ENCODE measurements around the gene BMPR1B.
"Not testable (repeated sequence)": the region's sequence is repeated elsewhere in the genome, so short reads cannot be mapped to it uniquely, and the experiment has no call there.

BMPR1B gene

DNA sequence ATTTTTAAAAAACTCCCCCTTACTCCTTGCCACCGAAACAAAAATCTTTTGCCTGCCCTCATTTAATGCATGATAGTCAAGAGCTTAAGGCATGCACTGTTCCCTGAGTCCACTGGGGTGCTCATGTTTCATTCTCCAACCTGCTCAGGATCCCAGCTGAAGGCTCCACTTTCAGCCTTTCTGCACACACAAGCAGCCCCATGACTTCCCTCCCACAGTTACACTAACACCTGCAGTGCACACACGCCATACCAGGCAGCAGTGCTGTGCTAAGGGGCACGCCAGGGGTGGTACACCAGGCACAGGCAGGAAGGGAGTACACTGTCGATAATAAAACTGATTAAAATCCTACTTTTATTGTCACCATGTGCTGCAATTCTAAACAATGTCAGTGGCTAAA lies 385.2 kb downstream of the BMPR1B start:
- no peak for DNase-seq (ENCODE audit: low read depth)

DNA sequence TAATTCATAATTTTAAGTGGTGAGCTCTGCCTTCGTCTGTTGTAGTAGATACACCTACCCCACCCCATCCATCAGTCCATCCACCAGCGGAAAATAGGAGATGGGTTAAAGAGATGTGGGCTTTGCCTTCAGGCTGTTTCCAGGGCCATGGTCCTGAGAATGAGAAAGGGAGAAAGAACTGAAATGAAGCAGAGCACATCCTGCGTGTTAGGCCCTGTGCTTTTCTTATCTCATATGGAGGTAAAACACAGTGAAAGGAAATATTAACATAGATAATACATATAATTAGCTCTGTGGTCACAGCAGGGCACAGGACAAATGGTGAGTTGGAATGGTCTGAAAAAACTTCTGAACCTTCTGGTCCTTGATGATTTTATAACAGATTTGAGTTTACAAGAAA lies 393.5 kb downstream of the BMPR1B start:
- DNase-seq (ENCODE audit: low read depth), result no peak

GRCh38 chr4:95153182-95153581 lies 395.4 kb downstream of the BMPR1B start:
- DNase-seq (ENCODE audit: low read depth), result no peak

- no peak for DNase-seq (ENCODE audit: low read depth)
These were observed 398.1 kb downstream of the BMPR1B start for GRCh38 chr4:95155759-95156451.

DNA sequence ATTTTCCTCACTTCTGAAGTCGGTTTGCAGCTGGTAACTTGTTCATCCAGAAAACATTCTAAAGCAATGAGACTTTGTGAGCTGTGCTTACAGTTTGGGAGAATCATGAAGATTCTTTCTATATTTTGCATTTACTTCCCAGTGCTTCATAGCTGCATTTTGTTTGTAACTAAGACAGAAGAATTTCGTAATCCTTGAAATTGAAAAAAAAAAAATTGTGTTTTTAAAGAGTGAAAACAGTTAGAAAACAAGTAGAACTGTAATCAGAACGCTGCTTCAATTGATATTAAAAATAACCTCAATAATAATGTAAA lies 398.7 kb downstream of the BMPR1B start:
- no peak for DNase-seq (ENCODE audit: low read depth)

DNA sequence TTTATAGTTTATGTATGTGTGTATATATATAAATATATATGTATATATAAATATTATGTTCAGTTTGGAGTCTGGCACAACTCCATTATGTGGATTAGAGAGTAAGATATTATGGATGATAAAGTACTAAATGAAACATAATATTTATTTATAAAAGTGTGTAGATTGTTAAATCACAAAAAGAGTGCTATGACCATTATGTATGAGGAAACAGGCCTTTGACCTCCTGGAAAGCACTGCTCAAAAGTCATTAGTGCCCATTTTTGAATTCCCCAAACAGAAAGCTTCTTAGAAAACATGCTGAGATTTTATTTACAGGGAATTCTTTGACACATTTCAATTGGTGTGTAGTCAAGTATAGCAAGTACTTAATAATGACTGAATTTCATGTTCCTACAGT lies 399.8 kb downstream of the BMPR1B start:
- no peak for DNase-seq (ENCODE audit: low read depth)

- DNase-seq (ENCODE audit: low read depth), result no peak
These were observed 400.3 kb downstream of the BMPR1B start for GRCh38 chr4:95158045-95158444.

DNA sequence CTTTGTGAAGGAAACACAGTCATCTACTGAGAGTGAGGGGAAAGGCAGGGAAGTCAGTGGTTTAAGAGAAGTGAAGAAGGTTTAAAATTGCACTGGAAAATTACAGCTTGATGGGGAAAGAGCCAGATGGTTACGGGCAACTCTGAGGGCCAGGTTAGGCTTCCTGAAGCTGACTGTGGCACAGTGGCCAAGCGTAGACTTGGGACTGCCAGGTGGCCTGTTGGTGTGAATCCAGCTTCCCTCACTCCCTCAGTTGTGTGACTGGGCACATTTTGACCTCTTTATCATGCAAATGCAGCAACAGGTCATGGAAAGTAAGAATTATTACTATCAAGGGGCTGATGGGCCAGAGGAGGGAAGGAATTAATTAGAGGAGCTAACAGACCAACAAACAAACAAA lies 400.9 kb downstream of the BMPR1B start:
- no peak for DNase-seq (ENCODE audit: low read depth)

- DNase-seq (ENCODE audit: low read depth), result no peak
These were observed 401.6 kb downstream of the BMPR1B start for GRCh38 chr4:95159384-95159783.

DNA sequence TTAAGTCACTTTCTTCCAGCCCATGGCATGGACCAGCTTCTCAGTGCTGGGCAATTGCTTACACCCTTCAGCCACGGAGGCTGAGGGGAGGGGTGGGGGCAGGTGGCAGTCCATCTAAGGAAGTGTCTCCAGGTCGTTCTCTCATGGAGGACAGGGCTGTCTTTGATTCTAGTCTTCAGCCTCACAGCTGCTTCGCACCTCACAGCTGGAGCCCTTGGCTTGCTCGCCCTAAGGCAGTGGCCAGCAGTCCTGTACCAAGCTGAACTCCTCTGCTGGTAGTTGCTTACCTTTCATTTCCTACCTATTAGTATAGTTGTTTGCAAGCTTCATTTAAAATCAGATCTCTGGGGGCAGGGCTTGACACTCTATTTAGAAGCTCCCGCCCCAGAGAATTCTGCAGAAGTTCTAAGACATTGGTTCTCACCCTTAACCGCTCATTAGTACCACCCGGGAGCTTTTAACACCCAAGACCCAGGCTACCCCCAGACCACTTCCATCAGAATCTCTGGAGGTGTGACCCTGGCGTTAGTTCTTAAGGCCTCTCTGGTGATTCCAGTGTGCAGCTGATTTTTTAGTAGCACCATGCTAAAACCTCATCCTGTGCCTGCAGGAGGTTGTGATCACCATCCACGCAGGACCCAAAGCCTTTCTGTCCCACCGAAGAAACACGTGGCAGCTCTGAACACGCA lies 404.2 kb downstream of the BMPR1B start:
- DNase-seq (ENCODE audit: low read depth), result no peak

DNA sequence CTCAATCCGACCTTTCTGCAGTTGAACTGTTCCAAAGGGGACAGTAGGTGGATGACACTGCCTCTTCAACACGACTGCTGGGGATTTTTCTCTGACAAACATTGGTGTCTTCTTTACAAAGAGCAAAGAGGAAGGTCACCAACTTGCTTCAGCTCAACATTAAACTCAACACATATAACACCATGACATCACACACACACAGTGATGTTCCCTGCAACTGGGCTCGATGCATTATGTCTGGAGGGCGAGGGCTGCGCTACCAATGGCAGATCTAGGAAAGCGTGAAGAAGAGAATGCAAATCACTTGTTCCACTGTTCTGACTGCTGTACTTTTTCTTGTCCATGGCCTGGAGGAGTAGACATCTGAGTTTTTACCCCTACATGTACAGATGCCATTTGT lies 405.1 kb downstream of the BMPR1B start:
- DNase-seq (ENCODE audit: low read depth), result no peak

DNA sequence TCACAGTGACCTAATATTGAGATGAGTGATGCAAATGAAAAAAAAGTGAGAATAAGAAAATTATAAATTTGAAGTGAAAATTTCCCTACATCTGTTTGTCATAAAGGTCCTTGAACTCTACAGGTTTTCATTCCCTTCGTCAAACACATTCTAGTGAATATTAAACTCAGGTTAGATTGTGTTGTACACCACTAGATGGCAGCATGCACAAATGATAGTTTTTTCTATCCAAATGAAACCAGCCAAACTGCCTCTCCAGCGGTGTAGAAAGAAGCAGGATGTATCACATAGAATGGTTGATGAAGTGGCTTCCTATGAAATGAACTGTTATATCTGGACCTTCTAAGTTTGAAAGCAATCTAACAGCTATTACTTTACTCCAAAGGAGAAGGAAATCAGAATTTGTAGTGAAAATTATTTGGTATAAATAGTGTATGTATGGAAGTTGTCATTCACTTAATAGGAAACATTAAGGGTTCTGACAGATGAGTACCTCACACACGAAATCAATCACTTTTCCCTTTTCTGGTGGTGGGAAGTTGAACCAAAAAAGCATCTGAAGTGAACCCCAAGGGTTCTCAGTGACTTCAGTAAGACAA lies 408.3 kb downstream of the BMPR1B start:
- DNase-seq (ENCODE audit: low read depth), result peak; percentile 23

DNA sequence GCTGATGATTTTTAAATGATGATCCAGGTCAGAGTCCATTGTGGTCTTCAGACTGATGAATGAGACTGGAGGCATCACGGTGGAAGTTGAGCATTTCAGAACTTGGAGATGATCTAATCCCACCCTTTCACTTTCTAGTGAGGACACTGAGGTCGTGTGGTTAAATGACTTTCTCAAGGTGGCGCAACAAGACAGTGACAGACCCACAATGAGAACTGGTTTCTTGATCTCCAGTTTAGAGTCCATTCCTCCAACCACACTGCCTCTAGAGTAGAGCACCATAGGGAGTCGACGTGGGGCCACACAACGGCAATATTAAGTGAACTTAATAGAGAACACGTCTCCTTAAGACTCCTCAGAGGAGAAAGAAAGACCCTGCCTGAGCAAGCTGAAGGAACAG lies 410.1 kb downstream of the BMPR1B start:
- no peak for DNase-seq (ENCODE audit: low read depth)

DNA sequence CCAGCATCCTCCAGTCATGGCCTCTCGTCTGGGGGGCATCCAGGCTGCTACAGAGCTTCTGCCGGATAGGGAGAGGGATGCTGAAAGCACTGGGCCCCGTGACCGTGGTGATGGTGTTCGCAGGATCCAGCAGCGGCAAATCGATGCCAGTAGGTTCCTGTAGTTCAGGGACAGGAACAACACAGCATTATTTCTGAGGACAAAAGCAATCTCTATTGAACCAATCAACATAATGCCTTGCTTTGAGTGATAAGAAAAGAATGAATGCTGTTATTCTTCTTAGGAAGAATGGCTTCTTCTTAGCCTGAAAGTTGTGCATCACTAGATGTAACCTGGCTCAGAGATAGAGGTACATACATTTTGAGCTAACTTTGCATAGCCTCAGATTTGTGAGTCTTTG lies 412.4 kb downstream of the BMPR1B start:
- no peak for DNase-seq (ENCODE audit: low read depth)

DNA sequence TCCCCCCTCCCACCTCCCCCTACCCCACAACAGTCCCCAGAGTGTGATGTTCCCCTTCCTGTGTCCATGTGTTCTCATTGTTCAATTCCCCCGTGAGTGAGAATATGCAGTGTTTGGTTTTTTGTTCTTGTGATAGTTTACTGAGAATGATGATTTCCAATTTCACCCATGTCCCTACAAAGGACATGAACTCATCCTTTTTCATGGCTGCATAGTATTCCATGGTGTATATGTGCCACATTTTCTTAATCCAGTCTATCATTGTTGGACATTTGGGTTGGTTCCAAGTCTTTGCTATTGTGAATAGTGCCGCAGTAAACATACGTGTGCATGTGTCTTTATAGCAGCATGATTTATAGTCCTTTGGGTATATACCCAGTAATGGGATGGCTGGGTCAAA lies 413.6 kb downstream of the BMPR1B start:
- not testable (repeated sequence) for DNase-seq (ENCODE audit: low read depth)

DNA sequence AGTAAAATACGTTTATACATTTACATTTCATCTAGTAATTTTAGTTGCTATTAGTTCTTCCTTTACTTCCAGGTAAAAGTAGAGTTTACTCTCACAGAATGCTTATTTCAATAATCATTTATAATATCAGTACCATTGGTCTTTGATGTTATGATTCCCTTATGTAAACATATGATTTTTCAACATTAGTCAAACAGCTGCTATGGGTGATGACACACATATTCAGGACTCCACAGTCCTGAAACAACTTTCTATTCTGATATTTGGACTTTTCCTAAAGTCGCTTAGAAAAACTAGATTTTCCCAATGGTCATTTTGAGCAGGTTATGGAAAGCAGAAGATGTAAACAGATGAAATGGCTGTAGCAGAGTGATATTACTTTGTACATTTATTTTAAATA lies 421.2 kb downstream of the BMPR1B start:
- no peak for DNase-seq (ENCODE audit: low read depth)

GRCh38 chr4:95180531-95181242 lies 422.9 kb downstream of the BMPR1B start:
- DNase-seq (ENCODE audit: low read depth), result no peak

GRCh38 chr4:95181243-95181995 lies 423.7 kb downstream of the BMPR1B start:
- DNase-seq (ENCODE audit: low read depth), result peak; percentile 37

- no peak for DNase-seq (ENCODE audit: low read depth)
These were observed 424.2 kb downstream of the BMPR1B start for GRCh38 chr4:95181996-95182306.

- DNase-seq (ENCODE audit: low read depth), result no peak
These were observed 426.1 kb downstream of the BMPR1B start for GRCh38 chr4:95183656-95184408.

DNA sequence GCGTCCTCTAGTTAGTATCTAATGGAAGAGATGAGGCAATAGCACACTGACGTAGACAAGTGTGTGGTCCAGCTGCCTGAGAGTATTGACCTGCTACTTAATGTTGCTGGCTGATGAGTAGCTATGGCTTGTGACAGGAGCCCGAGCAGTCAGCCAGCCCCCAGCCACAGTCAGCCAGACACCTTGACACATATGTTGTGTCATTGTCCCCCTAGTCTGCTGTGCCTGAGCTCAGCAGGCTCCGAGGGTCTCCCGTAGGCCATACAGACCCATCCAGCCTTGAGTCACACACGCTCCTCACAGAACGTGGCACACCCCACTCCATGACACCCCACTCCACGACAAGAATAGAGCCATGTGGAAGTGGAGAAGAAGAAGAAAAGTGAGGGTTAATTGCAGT lies 428.9 kb downstream of the BMPR1B start:
- no peak for DNase-seq (ENCODE audit: low read depth)
